Mesenchymal stem cell (in vitro differentiated cells and primary cell): ENCODE data around the gene NIN.

Source experiments
- DNase-seq: peaks from one replicate; pipeline ENCODE4 v3.0.0-alpha.2; 2013
- H2AFZ ChIP-seq: one replicate; pipeline ENCODE4 v1.6.1; 2013; ENCODE audit warnings: low read depth, mild to moderate bottlenecking, control low read depth, inconsistent platforms, low read length, moderate library complexity
- H2AK5ac ChIP-seq: 2 replicates; pipeline ENCODE4 v1.6.1; 2013; ENCODE audit warnings: low read length, moderate library complexity, mild to moderate bottlenecking, inconsistent platforms; ENCODE audit not compliant: severe bottlenecking
- H2BK120ac ChIP-seq: one replicate; pipeline ENCODE4 v1.6.1; 2013; ENCODE audit warnings: low read depth, mild to moderate bottlenecking, inconsistent platforms, low read length, moderate library complexity
- H2BK12ac ChIP-seq, 2 experiments: one replicate each; pipeline ENCODE4 v1.6.1; 2013; ENCODE audit warnings: inconsistent platforms in 2 of 2, low read length in 2 of 2, mild to moderate bottlenecking in 2 of 2, moderate library complexity in 2 of 2, control low read depth in 1 of 2
- H2BK15ac ChIP-seq: one replicate; pipeline ENCODE4 v1.6.1; 2013; ENCODE audit warnings: mild to moderate bottlenecking, low read depth, inconsistent platforms; ENCODE audit not compliant: poor library complexity, severe bottlenecking
- H2BK5ac ChIP-seq: 2 replicates; pipeline ENCODE4 v1.6.1; 2013; ENCODE audit warnings: low read depth, mild to moderate bottlenecking, low read length, control low read depth, inconsistent platforms; ENCODE audit not compliant: poor library complexity, severe bottlenecking
- H3K14ac ChIP-seq, 2 experiments: one replicate each; pipeline ENCODE4 v1.6.1; 2013; ENCODE audit warnings: inconsistent platforms in 2 of 2, low read length in 2 of 2, control low read depth in 1 of 2, mild to moderate bottlenecking in 1 of 2, moderate library complexity in 1 of 2
- H3K18ac ChIP-seq, 2 experiments: one replicate each; pipeline ENCODE4 v1.6.1; 2013; ENCODE audit warnings: inconsistent platforms in 2 of 2, low read length in 2 of 2, control low read depth in 1 of 2, low read depth in 1 of 2, mild to moderate bottlenecking in 1 of 2
- H3K23ac ChIP-seq, 2 experiments: one replicate each; pipeline ENCODE4 v1.6.1; 2013; ENCODE audit warnings: inconsistent platforms in 2 of 2, low read length in 2 of 2, mild to moderate bottlenecking in 2 of 2, moderate library complexity in 2 of 2, control low read depth in 1 of 2
- H3K27ac ChIP-seq: 2 replicates; pipeline ENCODE4 v1.5.1; 2013; ENCODE audit warnings: mild to moderate bottlenecking, moderate library complexity, low read length, control low read depth, inconsistent platforms; ENCODE audit not compliant: poor library complexity, severe bottlenecking
- H3K27me3 ChIP-seq, 2 experiments: 2 replicates each; pipeline versions ENCODE4 v1.6.1 to v1.7.0; 2013; ENCODE audit warnings: low read length in 2 of 2, mild to moderate bottlenecking in 2 of 2, moderate library complexity in 2 of 2, control low read depth in 1 of 2, inconsistent platforms in 1 of 2; ENCODE audit not compliant: control insufficient read depth in 1 of 2, insufficient read depth in 1 of 2
- H3K36me3 ChIP-seq, 2 experiments: 2 replicates each; pipeline versions ENCODE4 v1.6.1 to v1.7.0; 2013; ENCODE audit warnings: low read length in 2 of 2, control low read depth in 1 of 2, inconsistent platforms in 1 of 2, low read depth in 1 of 2, mild to moderate bottlenecking in 1 of 2; ENCODE audit not compliant: insufficient read depth in 2 of 2, control insufficient read depth in 1 of 2
- H3K4ac ChIP-seq, 2 experiments: one replicate each; pipeline ENCODE4 v1.6.1; 2013; ENCODE audit warnings: inconsistent platforms in 2 of 2, low read length in 2 of 2, mild to moderate bottlenecking in 2 of 2, moderate library complexity in 2 of 2, control low read depth in 1 of 2, low read depth in 1 of 2
- H3K4me1 ChIP-seq: 2 replicates; pipeline ENCODE4 v1.6.1; 2013; ENCODE audit warnings: low read depth, low read length, control low read depth; ENCODE audit not compliant: control insufficient read depth, insufficient read depth
- H3K4me2 ChIP-seq: 2 replicates; pipeline ENCODE4 v1.6.1; 2013; ENCODE audit warnings: low read length, mild to moderate bottlenecking, inconsistent platforms; ENCODE audit not compliant: poor library complexity, severe bottlenecking
- H3K4me3 ChIP-seq, 2 experiments: 2 replicates each; pipeline versions ENCODE4 v1.5.1 to v1.7.0; 2013; ENCODE audit warnings: low read length in 2 of 2, mild to moderate bottlenecking in 2 of 2, control low read depth in 1 of 2, low read depth in 1 of 2; ENCODE audit not compliant: insufficient read depth in 1 of 2
- H3K79me1 ChIP-seq: replicated peaks from 2 replicates; pipeline ENCODE4 v1.6.1; 2013; ENCODE audit warnings: mild to moderate bottlenecking, control low read depth, low read length, inconsistent platforms; ENCODE audit not compliant: poor library complexity, severe bottlenecking
- H3K9ac ChIP-seq: 2 replicates; pipeline ENCODE4 v1.7.0; 2013; ENCODE audit warnings: mild to moderate bottlenecking, low read length, moderate library complexity
- H3K9me3 ChIP-seq: 2 replicates; pipeline ENCODE4 v1.7.0; 2013; ENCODE audit warnings: mild to moderate bottlenecking, low read length; ENCODE audit not compliant: control insufficient read depth
- H4K8ac ChIP-seq: one replicate; pipeline ENCODE4 v1.6.1; 2013; ENCODE audit warnings: inconsistent platforms, mild to moderate bottlenecking, low read length, moderate library complexity
- H4K91ac ChIP-seq: one replicate; pipeline ENCODE4 v1.6.1; 2013; ENCODE audit warnings: mild to moderate bottlenecking, low read length, inconsistent platforms
- WGBS: methylation state at CpG from one replicate; pipeline ENCODE4 v1.1.7; 2013; ENCODE audit warnings: mixed read lengths; 5-methylcytosine and 5-hydroxymethylcytosine counted together

Gene NIN

GRCh38 chr14:50856660-50857059 is 25.7 kb upstream of the NIN start:
- H3K23ac ChIP-seq, result no peak overlapping the region
- H2AK5ac ChIP-seq, result no peak overlapping the region
- no peak overlapping the region for H3K27ac ChIP-seq
- H3K9ac ChIP-seq, result no peak overlapping the region
- H3K9me3 ChIP-seq, result no peaks in the 10 kb centered on the region
- no peak overlapping the region for H2BK120ac ChIP-seq
- H3K4me3 ChIP-seq, result no peak overlapping the region
- no peak overlapping the region for H2BK15ac ChIP-seq
- no peak for DNase-seq
- 73% methylated on average over 5 of the region's 5 CpGs for WGBS
- no peak overlapping the region for H3K4me2 ChIP-seq
- H2BK12ac ChIP-seq, result no peak overlapping the region
- no peaks in the 10 kb centered on the region for H3K27me3 ChIP-seq
- H3K18ac ChIP-seq, result no peak overlapping the region
- H3K79me1 ChIP-seq, result no peaks in the 10 kb centered on the region
- no peak overlapping the region for H4K91ac ChIP-seq
- no peak overlapping the region for H2AFZ ChIP-seq
- no peak overlapping the region for H2BK5ac ChIP-seq
- no peaks in the 10 kb centered on the region for H3K36me3 ChIP-seq
- H3K4ac ChIP-seq, result no peak overlapping the region
- H4K8ac ChIP-seq, result no peak overlapping the region
- H3K4me1 ChIP-seq, result peaks cover 4% of the 10 kb centered on the region
- peak overlapping the region in 1 of 2 experiments; percentile 75 for H3K14ac ChIP-seq

GRCh38 chr14:50855558-50855957 is 24.6 kb upstream of the NIN start:
- no peak overlapping the region for H3K27ac ChIP-seq
- no peak overlapping the region for H3K23ac ChIP-seq
- H2AFZ ChIP-seq, result no peak overlapping the region
- no peak overlapping the region for H3K4ac ChIP-seq
- H3K14ac ChIP-seq, result no peak overlapping the region
- no peak overlapping the region for H3K18ac ChIP-seq
- H3K79me1 ChIP-seq, result no peaks in the 10 kb centered on the region
- no peak overlapping the region for H4K91ac ChIP-seq
- H3K4me3 ChIP-seq, result no peak overlapping the region
- no peaks in the 10 kb centered on the region for H3K36me3 ChIP-seq
- H2BK5ac ChIP-seq, result no peak overlapping the region
- no peak overlapping the region for H2AK5ac ChIP-seq
- H3K9me3 ChIP-seq, result no peaks in the 10 kb centered on the region
- H3K4me2 ChIP-seq, result no peak overlapping the region
- 53% methylated on average over 1 of the region's 1 CpG for WGBS
- peaks cover 4% of the 10 kb centered on the region for H3K4me1 ChIP-seq
- no peak overlapping the region for H2BK15ac ChIP-seq
- peak; percentile 43 for DNase-seq
- H3K9ac ChIP-seq, result no peak overlapping the region
- H2BK12ac ChIP-seq, result no peak overlapping the region
- no peaks in the 10 kb centered on the region for H3K27me3 ChIP-seq
- no peak overlapping the region for H4K8ac ChIP-seq
- H2BK120ac ChIP-seq, result no peak overlapping the region

GRCh38 chr14:50854521-50854920 is 23.6 kb upstream of the NIN start:
- H3K79me1 ChIP-seq, result no peaks in the 10 kb centered on the region
- no peaks in the 10 kb centered on the region for H3K27me3 ChIP-seq
- no peak overlapping the region for H3K4ac ChIP-seq
- no peak overlapping the region for H3K23ac ChIP-seq
- no peak overlapping the region for H3K4me2 ChIP-seq
- no peak overlapping the region for H3K9ac ChIP-seq
- no peak overlapping the region for H2AFZ ChIP-seq
- H4K8ac ChIP-seq, result no peak overlapping the region
- H3K4me1 ChIP-seq, result no peaks in the 10 kb centered on the region
- no peak overlapping the region for H2BK15ac ChIP-seq
- no peak overlapping the region for H4K91ac ChIP-seq
- H3K27ac ChIP-seq, result no peak overlapping the region
- H3K9me3 ChIP-seq, result no peaks in the 10 kb centered on the region
- no peak overlapping the region for H3K18ac ChIP-seq
- no peak overlapping the region for H3K14ac ChIP-seq
- no peak overlapping the region for H2AK5ac ChIP-seq
- no peak overlapping the region for H3K4me3 ChIP-seq
- H2BK5ac ChIP-seq, result no peak overlapping the region
- H2BK120ac ChIP-seq, result no peak overlapping the region
- no peak for DNase-seq
- 98% methylated on average over 5 of the region's 5 CpGs for WGBS
- H3K36me3 ChIP-seq, result no peaks in the 10 kb centered on the region
- no peak overlapping the region for H2BK12ac ChIP-seq

GRCh38 chr14:50853891-50854290 is 22.9 kb upstream of the NIN start:
- DNase-seq, result no peak
- H3K27ac ChIP-seq, result no peak overlapping the region
- no peak overlapping the region for H3K4me2 ChIP-seq
- no peak overlapping the region for H2AFZ ChIP-seq
- H2BK12ac ChIP-seq, result no peak overlapping the region
- H3K4ac ChIP-seq, result no peak overlapping the region
- H3K36me3 ChIP-seq, result no peaks in the 10 kb centered on the region
- H3K4me1 ChIP-seq, result no peaks in the 10 kb centered on the region
- H4K91ac ChIP-seq, result no peak overlapping the region
- no peak overlapping the region for H3K23ac ChIP-seq
- no peaks in the 10 kb centered on the region for H3K79me1 ChIP-seq
- no peak overlapping the region for H2BK5ac ChIP-seq
- H3K18ac ChIP-seq, result no peak overlapping the region
- H3K4me3 ChIP-seq, result no peak overlapping the region
- no peak overlapping the region for H2AK5ac ChIP-seq
- no peak overlapping the region for H4K8ac ChIP-seq
- H3K9me3 ChIP-seq, result no peaks in the 10 kb centered on the region
- H3K14ac ChIP-seq, result no peak overlapping the region
- no peak overlapping the region for H2BK120ac ChIP-seq
- H3K27me3 ChIP-seq, result no peaks in the 10 kb centered on the region
- H2BK15ac ChIP-seq, result no peak overlapping the region
- no peak overlapping the region for H3K9ac ChIP-seq
